Activated gamma-delta T cell treated with Interleukin-2 at 50 U/mL for 16 hours (primary cell): ENCODE data around the gene DCST1.

ENCODE experiments used
- DNase-seq: peaks from one replicate; pipeline ENCODE4 v3.0.0-alpha.2; 2020

DCST1 gene

GRCh38 chr1:155057788-155058211 lies 24.2 kb downstream of the DCST1 start:
- DNase-seq, result no peak

DNA sequence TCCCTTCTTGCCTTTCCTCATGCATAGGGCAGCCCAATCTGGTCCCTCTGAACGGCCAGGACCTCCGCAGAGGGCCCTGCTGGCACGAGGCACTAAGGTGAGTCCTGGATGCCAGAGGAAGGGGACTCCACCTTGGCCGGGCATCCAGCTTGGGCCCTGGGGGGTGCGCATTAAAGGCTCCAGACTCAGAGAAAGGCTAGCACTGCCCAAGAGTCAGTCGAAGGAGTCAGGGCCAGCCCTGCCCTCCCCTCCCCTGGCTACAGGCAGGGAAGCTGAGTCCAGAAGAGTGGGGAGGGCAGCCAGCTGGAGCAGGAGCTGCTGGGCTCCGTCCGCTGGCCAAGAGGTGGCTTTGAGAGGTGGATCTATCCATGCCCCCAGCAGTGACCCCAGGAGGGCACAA lies 27.1 kb downstream of the DCST1 start:
- no peak for DNase-seq

DNA sequence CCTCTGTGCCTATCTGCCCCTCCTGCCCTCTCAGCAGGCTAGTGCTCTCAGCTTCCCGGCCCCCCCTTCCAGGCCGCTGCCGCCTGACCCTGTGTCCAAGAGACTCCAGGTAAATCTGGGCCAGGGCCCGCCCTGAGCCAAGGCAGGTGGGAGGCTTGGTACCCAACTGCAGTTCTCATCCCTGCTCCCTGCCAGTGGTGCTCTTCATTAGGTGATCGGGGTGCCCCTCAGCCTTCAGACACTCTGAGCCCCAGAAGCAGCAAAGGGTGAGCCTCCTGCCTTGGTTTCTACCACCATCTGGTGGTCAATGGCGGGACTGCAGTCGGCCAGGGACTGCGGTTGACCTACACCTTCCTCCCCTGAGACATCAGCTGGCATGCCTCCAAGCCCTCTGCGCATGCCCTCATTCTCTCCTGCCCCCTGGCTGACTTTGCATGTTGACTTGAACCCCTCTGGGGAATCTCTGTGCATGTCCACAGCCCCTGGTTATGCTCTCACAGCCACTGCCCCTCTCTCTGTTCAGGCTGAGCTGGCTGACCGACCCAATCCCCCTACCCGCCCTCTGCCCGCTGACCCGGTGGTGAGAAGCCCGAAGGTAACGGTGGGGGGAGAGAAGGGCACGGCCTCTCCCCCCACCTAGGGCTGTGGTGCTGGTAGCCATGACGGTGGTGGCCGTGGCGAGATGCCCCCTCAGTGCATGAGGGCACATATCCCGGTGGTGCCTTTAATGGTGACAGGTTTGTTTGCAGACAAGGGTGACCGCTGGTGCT lies 27.9 kb downstream of the DCST1 start:
- DNase-seq, result peak; percentile 97

- no peak for DNase-seq
Measured at GRCh38 chr1:155062151-155062686, 28.6 kb downstream of the DCST1 start.

GRCh38 chr1:155062702-155063411 lies 29.2 kb downstream of the DCST1 start:
- peak; percentile 61 for DNase-seq

GRCh38 chr1:155063550-155064110 lies 30.0 kb downstream of the DCST1 start, which contains the start of gene EFNA4:
EFNA4 (plus strand) TSS chr1:155063740; CDS start chr1:155063824, 84 bp downstream.
- DNase-seq, result peak; percentile 80

DNA sequence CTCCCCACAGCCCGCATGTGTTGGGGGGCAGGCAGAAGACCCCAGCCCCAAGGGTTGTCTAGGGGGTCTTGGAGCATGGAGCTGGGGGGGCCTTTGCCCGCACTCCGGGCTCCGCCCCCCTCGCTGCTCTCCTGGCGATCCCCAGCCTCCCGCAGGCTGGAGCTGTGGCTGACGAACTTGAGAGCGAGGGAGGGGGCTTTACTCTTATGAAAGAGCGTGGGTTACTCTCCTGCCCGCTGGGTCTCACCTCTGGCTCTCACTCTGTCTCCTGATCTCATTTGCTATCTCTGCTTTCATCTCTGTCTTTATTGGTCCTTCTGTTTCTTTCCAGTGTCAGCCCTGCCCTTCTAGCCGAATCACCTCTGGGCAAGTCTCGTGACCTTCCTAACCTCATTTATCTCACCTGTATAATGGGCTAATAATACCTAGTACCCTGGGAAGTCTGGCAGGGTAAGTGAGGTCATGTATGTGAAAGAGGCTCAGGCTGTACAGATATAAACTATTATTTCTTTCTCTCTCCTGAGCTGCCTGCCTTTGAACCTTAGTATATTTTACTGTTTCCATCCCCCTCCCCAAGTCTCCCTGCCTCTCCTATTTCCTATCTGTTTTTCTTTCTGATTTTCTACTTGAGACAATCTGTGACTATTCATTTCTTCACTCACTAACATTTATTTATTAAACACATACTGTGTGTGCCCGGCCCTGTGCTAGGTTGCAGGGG lies 30.6 kb downstream of the DCST1 start:
- no peak for DNase-seq

- no peak for DNase-seq
Measured at GRCh38 chr1:155064832-155065429, 31.3 kb downstream of the DCST1 start.

- DNase-seq, result no peak
Measured at GRCh38 chr1:155066777-155067176, 33.2 kb downstream of the DCST1 start.

DNA sequence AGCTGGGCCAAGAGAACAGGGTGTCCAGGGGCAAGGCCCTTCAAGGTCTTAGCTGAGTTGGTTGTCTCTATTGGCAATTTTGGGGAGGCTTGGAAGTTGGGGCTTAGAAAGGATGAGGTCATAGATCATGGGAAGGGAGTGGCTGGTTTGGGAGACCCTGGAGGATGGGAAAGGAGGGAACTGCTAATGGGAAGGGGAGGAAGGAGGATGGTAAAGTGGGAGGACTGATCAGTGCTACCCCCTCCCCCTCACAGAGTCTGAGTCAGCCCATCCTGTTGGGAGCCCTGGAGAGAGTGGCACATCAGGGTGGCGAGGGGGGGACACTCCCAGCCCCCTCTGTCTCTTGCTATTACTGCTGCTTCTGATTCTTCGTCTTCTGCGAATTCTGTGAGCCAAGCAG lies 35.0 kb downstream of the DCST1 start:
- DNase-seq, result no peak

- no peak for DNase-seq
Measured at GRCh38 chr1:155069551-155070157, 36.0 kb downstream of the DCST1 start.

- no peak for DNase-seq
Measured at GRCh38 chr1:155070158-155070621, 36.6 kb downstream of the DCST1 start.

DNA sequence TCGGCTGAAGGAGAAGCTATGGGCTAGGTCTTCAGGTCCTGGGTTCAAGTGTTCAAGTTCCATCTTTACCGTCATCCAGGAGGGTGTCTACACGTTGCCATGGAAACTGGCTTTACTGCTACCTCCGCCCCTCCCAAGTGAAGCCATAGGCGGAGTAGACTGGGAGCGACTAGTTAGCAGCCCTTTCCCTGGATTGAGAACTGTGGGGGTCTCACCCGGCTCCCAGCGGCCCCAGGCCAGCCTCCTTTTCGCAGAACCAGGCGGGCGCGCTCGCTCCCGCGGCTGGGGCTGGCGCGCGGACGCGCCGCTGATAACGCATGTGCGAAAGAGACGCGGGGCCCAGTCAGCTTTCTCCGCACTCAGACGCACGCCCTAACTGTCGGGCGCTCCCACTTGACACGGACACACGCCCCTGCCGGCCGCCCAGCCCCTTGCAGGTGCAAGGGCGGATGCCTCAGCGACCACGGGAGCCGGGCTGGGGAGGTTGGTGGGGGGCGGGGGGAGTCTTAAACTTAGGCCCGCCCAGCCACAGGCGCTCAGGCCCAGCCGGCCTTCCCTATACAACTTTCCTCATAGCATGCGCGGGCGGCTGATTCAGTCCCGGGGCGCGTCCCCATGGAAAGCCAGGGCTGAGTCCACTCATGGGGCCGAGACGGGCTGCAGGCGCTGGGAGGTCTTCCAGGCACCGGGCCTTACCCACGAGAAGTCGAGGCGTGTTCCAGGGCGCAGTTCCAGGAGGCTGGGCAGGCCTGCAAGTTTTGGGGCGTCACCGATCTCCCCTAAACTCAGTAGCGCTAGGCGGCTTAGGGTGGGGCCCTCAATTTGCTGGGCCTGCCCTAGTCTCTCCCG lies 37.3 kb downstream of the DCST1 start:
- peak; percentile 76 for DNase-seq

DNA sequence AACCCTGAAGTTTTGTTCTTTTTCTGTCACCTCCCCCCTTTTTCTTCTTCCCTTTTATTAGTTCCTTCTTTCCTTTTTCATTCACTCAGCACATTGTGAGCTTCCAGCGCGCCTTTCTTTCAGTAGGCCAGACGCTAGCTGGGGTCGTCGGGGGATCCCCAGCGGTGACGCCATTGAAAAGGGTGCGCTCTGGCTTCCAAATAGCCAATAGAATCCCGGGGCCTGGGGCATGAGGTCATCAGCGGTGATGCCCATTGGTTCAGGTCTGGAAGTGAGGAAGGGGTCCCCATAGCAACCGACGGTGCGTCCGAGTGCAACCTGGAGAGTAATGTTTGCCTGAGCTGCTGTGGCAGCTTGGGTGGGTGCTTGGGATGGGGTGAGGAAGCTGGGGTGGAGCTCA lies 38.1 kb downstream of the DCST1 start:
- no peak for DNase-seq

DNA sequence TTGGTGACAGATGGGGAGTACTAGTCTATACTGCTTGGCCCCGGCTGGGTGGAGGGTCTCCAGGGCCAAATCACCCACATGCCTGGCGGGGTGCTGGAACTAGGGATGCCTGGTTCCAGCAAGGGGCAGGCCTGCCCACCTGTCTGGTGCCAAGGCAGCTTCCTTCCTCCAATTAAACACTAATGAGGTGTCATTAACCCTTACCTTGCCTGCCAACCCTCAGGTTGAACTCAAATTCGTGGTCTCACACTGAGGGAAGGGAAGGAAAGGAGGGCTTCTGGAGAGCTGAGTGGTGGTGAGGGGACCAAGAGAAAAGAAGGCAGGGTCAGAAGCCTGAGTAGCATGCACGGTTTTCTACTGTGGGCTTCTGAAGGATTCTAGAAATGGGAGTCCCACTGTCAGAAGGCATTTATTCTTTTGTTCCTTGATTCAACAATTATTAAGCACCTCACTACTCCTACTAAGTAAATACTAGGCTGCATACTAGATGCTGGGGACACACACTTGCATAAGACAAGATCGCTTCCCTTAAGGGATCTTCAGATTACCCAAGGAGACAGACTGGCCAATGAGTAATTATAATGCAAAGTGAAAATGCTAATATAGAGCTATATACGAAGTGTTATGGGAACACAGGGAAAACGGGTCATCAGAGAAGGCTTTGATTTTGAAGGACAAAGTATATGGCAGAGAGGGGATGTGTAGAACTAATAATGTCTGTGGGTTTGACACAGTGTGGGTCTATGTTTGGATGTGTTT lies 39.1 kb downstream of the DCST1 start:
- DNase-seq, result no peak

DNA sequence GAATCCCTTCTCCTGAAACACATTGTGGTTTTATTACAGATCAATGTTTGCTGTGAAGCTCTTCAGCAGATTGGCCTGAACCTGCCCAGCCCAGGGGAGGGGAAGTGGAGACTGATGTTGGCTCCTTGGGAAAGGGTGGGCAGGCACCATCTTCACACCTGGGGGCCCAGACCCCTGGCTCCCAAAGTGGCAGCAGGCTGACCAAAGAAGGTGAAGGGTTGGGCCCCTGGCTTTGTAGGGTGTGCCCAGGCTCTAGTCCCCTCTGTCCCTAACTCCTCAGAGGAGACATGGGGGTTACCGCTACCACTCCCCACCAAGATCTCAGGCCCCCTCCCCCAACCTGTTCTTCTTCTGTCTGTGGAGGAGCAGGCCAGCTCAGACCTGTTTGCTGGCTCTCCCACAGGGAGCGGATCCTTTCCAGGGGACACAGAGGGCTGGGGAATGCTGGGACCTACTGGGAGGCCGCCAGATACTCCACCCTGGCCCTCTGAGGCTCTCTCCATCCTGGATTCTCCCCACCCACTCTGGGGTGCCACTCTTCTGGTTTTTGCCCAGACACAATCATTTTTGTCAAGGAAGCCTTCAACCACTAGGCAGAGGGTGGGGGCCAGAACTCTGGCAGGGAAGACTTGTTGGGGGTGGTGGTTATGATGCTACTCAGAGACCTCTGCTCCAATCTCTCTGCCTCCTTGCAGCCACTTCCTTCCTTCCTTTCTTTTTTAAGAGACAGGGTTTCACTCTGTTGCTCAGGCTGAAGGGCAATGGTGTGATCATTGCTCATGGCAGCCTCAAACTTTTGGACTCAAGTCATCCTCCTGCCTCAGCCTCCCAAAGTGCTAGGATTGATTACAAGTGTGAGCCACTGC lies 40.0 kb downstream of the DCST1 start:
- no peak for DNase-seq

GRCh38 chr1:155075535-155075934 lies 41.9 kb downstream of the DCST1 start:
- no peak for DNase-seq

DNA sequence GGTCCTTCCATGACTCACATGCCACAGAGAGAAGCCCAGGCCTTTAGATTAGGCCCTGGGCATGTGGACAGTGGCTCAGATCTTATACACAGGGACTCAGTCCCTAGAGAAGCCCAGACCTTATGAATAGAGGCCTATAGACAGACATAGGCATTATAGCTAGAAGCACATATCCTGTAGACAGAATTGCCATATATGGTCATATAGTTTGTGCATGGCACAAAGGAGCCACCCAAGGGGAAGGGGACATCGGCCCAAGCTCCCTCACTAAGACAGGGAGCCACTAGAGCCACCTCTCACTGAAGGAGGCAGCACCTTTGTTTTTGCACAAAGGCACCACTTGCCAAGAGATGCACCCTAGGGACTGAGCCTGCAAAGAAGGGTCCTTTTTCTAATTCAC lies 42.7 kb downstream of the DCST1 start:
- DNase-seq, result no peak

- DNase-seq, result no peak
Measured at GRCh38 chr1:155077346-155077745, 43.7 kb downstream of the DCST1 start.
